Pulmonary artery endothelial cell (primary cell): ENCODE measurements around the gene SENP7. TPM values are rescaled to one million over a fixed set of nuclear protein-coding genes. Genes with fewer than 3 reads are reported as not detected.
"Not testable (repeated sequence)": the region's sequence is repeated elsewhere in the genome, so short reads cannot be mapped to it uniquely, and the experiment has no call there.

ENCODE experiments used
- DNase-seq: peaks from one replicate; pipeline ENCODE4 v3.0.0-alpha.2; 2011; ENCODE audit warnings: low read depth, low spot score
- total RNA-seq: library from RNA; depleted of rRNA; stranded (reverse); fragments of >200 nt; gene quantifications from 2 replicates; pipeline ENCODE4 v1.2.3, GENCODE V29; 2014

The SENP7 gene
- total RNA-seq, 1 donor from 2014 or later: 8.0 TPM

DNA sequence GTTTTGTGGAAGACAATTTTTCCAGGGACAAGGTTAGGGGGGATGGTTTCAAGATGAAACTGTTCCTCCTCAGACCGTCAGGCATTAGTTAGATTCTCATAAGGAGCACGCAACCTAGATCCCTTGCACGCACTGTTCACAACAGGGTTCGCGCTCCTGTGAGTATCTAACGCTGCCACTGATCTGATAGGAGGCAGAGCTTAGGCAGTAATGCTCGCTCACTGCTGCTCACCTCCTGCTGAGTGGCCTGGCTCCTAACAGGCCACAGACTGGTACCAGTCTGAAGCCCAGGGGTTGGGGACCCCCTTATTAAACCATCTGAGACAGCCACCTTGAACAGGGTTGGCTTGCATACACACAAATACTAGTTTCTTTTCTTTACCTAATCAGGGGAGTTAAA, 179.1 kb downstream of the SENP7 start:
- no peak for DNase-seq

- no peak for DNase-seq
Measured at GRCh38 chr3:101329016-101329673, 183.9 kb downstream of the SENP7 start.

GRCh38 chr3:101325393-101326134, 187.4 kb downstream of the SENP7 start:
- no peak for DNase-seq

DNA sequence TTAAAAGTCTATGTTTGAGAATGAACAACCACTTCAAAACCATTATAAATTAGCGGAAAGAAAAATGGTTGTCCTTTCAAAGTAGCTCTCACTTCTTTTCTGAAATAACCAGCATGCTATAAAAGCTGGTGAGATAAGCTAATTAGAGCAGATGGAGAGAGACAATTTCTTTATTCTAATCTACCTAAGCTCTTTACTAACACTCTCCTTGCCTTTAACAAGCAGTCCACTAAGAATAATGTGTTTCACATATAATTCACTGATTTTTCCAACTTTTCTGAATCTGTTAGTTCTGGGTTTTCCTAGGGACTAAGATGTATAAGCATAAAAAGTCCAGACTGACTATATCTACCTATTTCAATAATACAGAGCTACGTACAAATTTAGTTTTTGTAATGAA, 192.5 kb downstream of the SENP7 start, which contains the start of gene IMPG2:
Gene IMPG2, minus strand, starts transcription at position 101 of the 400 bp plus-strand sequence. CDS start 203 bp downstream, outside the sequence.
- DNase-seq: no peak

DNA sequence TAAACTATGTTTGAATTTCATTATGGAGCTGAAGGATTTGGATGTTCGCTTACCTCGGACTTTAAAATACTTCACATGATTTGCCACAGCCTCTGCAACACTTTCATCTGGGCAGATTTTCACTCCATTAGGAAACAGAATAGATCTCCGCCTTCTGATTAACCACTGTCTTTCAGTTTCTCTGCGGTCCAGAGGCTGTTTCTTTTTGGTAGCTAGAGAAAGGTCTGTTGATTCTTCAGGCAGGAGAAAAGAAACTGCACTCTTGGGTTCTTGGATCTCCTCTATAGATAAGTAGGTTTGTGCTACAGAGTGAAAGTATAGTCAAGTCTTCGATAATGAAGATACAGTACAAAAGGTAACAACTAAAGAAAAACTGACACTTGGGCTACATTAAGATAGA, 193.5 kb downstream of the SENP7 start:
- DNase-seq: no peak

- no peak for DNase-seq
Measured at GRCh38 chr3:101312545-101312944, 200.5 kb downstream of the SENP7 start.

- DNase-seq: no peak
Measured at GRCh38 chr3:101311676-101312075, 201.3 kb downstream of the SENP7 start.

DNA sequence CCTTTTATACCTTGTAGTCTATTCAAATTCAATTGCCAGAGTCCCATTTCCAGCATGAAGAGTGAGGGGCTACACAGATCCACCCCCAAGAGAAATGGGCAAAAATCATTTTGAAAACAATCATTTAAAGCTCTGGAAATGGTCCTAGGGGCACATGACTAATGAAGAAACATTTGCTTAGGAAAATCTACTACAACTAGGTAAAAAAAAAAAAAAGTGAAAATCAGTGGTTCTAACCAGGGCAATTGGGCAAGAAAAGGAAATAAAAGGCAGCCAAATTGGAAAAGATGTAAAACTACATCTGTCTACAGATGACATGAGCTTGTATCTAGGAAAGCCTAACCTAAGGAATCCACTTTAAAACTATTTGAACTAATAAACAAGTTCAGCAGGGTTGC, 202.0 kb downstream of the SENP7 start:
- no peak for DNase-seq

DNA sequence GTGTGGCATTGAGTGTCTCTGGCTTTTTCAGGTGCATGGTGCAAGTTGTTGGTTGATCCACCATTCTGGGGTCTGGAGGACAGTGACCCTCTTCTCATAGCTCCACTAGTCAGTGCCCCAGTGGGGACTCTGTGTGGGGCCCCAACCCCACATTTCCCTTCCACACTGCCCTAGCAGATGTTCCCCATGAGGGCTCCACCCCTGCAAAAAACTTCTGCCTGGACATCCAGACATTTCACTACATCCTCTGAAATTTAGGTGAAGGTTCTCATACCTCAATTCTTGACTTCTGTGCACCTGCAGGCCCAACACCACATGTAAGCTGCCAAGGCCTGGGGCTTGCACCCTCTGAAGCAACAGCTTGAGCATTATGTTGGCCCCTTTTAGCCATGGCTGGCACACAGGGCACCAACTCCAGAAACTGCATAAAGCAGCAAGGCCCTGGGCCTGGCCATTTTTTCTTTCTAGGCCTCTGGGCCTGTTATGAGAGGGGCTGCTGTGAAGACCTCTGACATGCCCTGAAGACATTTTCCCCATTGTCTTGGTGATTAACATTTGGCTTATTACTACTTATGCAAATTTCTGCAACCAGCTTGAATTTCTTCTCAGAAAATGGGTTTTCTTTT, 204.8 kb downstream of the SENP7 start:
- DNase-seq: not testable (repeated sequence)

DNA sequence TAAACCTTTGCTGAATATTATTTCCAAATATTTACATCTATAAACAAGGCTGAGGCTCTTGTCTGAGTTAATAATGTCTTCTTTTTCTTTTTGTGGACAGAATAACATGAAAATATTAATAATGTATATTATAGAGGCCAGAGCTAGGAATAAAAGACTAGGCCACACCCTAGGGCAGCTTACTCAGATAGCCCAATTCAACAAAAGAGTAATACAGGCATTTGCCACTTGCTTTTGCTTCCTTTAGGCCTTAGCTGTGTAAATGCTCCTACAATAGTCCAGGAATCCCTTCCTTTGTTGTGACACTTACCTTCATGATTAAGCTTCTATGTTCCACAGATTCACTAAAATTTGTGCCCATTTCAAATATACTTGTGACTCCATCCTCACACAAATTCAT, 209.2 kb downstream of the SENP7 start:
- no peak for DNase-seq

DNA sequence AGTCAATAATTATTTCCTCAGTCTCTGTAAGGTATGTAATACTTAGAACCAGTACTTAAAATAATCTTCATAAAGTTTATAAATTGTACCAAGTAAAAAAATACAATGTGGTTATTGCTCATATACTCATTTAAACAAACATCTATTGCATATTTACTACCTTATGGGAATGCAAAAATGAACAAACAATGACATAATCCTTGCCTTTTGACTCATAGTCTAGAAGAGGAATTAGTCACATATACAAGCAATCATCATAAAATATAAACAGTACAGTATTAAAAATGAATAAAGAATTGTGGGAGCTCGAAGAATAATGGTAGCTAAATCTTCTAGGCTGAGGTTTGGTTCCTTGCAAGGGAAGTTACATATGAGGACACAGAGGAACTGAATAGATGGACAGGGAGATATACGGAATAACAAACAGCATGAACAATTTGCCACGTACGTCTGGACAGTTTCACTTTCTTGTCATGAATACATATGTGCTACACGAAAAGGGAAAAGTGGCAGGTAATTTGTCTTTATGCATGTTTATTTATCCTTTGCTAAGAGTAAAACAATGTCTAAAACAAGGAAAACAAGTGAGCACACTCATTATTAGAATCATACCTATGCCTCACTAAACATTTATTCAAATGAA, 209.8 kb downstream of the SENP7 start:
- no peak for DNase-seq

DNA sequence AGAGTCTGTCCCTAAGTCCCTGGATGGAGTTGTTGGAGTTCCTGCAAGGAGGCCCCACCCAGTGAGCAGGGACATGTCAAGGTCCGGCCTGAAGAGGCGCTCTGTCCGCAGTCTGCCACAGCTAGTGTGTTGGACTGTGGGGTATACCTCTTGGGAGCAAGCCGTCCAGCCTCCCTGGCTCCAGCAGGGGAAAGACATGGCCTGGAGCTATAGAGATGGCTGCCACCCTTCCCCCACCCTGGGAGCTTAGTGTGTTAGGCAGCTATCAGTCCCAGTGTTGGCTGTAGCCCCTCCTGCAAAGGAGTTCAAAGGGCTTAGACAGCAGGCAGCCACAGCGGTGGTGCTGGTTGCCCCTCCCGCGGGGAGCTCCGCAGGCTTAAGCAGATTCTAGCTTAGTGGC, 212.9 kb downstream of the SENP7 start:
- no peak for DNase-seq

DNA sequence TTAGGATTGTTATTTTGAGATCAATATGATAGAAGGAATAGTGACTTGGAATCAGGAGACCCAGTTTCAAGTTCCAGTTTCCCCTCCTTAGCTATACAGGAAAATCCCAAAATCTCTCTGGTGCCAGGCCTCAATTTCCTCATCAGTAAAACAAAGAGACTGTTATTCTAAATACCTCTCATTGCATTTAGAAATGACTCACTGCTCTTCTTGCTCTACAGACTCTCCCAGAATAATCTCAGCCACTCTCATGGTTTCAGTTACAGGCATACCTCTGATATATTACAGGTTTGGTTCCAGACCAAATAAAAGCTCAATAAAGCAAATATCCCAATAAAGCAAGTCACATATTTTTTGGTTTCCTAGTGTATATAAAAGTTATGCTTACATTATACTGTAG, 221.0 kb downstream of the SENP7 start:
- DNase-seq: no peak

GRCh38 chr3:101288294-101288693, 224.7 kb downstream of the SENP7 start:
- no peak for DNase-seq

DNA sequence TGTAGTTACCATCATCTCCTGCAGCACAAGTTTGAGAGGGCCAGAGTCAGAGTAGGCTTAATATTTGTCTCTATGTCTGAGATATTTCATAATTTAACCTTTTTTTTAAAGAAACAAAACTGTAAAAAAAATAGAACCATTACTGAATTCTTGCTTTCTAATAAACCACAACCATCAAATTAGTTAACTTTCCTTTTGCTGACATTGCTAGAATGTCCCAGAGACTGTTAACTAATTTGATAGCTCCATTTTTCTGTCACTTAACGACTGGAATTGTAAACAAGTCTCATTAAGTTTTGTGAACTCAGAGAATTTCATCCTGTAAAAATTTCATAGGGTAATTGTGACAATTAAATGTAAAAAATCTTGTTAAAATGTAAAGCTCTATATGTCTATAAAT, 228.3 kb downstream of the SENP7 start:
- DNase-seq: no peak

DNA sequence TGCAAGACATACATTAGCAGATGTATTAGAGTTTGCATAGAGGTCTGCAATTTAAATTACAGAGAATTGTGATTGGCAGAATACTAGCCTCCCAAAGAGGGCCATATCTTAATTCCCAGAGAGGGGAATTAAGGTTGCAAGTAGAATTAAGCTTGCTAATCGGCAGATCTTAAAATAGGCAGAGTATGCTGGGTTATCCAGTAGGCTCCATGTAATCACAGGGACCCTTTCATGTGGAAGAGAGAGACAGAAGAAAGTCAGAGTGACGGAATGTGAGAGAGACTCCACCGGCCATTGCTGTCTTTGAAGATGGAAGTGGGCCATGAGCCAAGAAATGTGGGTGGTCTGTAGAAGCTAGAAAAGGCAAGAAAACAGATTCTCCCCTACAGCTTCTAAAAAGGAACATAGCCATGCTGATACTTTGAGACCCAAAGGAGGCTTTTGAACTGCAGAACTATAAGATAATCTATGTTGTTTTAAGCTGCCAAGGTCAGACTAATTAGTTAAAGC, 231.4 kb downstream of the SENP7 start:
- no peak for DNase-seq

DNA sequence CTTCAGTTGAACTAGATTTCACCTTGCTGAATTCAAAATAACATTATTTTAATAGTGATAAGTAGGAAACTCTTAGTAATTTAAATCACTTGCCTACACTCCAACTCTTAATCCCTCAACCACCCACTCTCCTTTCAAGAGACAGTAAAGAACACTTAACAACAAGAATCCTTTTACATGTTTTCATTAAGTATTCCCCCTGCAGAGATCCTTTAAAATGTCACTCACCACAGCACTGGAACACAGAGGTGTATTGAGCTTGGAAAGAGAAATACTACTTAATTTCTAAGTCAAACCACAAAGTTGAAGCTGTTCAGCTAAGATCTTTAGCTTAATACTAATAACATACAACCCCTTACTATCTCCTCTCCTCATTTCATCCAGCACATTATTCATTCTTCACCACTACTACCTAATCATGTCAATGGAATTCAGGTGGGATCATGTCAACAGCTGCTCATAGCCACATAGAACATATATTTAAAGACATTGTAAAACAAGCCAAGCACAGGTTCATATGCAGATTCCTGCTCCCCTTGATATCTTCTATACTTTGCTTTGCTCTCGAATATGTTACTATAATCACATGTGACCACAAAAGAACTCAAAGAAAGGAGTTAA, 233.1 kb downstream of the SENP7 start:
- no peak for DNase-seq

DNA sequence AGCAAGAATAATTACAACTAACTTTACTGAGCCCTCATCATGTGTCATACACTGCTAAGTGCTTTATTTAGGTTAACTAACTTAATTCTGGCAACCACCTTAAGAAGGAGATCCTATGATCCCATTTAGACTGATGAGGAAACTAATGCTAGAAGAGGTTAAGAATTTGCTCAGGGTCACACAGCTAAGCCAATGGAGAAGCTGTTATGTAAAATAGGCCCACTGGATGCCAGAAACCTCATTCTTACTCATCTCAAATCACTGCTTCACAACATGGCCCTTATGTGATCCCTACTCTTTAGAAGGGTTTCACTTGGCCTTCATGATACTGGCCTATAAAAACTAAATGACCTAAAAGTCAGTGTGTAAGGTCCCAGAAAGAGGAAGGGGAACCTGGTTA, 233.8 kb downstream of the SENP7 start:
- no peak for DNase-seq

- no peak for DNase-seq
Measured at GRCh38 chr3:101278727-101279126, 234.3 kb downstream of the SENP7 start.
